ENCODE results near the gene CABP2.

The CABP2 gene

DNA sequence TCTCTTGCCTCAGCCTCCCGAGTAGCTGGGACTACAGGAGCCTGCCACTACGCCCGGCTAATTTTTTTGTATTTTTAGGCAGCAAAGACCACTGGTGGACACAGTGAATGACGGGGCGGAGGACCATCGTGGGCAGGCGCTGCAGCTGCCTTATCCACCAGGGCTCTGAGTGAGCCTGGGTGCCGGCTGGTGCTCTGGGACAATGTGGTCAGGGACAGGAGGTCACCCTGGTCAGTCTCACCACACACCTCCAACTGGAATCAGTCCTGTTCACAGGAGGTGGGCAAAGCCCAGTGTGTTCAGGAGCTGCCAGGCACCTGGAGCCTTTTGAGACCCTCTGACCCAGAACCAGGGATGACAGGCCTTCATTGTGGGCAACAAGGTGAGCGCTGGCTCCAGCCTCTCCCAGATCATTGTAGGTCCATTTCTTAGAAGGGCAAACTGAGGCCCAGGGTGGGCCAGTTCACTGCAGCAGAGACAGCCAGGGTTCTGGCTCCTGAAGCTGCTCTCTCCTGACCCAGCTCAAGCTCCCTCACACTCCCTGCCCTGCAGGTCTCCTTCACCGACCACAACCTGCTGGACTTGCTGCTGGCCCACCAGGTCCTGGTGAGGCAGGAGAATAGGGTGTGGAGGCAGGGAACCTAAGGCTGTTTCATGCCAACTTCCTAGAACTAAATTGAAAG is 15.7 kb upstream of the CABP2 start:
- Histone ChIP-seq H3K4me3 (ENCODE audit: low read depth in 1 of 2, low read length in 2 of 2) (no peak overlapping the region), H3K9me3 (ENCODE audit: control insufficient read depth in 1 of 2, low read length in 2 of 2) (peaks cover 0 to under 1% of the 10 kb centered on the region in 2 donors), H3K36me3 (ENCODE audit: control insufficient read depth in 1 of 2, insufficient read depth in 2 of 2, low read length in 2 of 2) (no peaks in the 10 kb centered on the region), H3K4me1 (ENCODE audit: control insufficient read depth in 1 of 2, insufficient read depth in 2 of 2, low read length in 2 of 2) (no peaks in the 10 kb centered on the region), H3K27ac (ENCODE audit: low read length) (no peak overlapping the region), H3K27me3 (ENCODE audit: low read depth, low read length) (peaks cover 3% of the 10 kb centered on the region)

DNA sequence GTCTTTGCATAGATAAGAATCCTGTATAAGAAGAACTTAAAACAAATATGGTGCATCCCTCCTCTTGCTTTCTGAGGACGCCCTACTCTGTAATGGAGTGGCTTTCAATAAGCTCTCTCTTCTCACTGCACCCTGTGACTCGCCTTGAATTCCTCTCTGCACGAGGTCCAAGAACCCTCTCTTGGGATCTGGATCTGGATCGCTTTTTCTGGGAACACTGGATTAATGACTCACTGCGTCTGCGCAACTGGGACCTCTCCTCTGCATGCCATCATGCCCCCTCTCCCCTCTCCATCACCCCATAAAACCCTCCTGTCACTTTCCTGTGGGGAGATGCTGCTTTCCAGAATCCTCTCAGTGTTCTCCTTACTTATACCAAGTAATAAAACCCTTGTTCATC is 15.1 kb upstream of the CABP2 start:
- H3K27ac ChIP-seq (ENCODE audit: low read length), result no peak overlapping the region
- H3K36me3 ChIP-seq (ENCODE audit: control insufficient read depth in 1 of 2, insufficient read depth in 2 of 2, low read length in 2 of 2), result no peaks in the 10 kb centered on the region
- H3K27me3 ChIP-seq (ENCODE audit: low read depth, low read length), result peaks cover 3% of the 10 kb centered on the region
- H3K4me3 ChIP-seq (ENCODE audit: low read depth in 1 of 2, low read length in 2 of 2), result no peak overlapping the region
- H3K4me1 ChIP-seq (ENCODE audit: control insufficient read depth in 1 of 2, insufficient read depth in 2 of 2, low read length in 2 of 2), result no peaks in the 10 kb centered on the region
- H3K9me3 ChIP-seq (ENCODE audit: control insufficient read depth in 1 of 2, low read length in 2 of 2), result peaks cover 0 to 8% of the 10 kb centered on the region in 2 donors

DNA sequence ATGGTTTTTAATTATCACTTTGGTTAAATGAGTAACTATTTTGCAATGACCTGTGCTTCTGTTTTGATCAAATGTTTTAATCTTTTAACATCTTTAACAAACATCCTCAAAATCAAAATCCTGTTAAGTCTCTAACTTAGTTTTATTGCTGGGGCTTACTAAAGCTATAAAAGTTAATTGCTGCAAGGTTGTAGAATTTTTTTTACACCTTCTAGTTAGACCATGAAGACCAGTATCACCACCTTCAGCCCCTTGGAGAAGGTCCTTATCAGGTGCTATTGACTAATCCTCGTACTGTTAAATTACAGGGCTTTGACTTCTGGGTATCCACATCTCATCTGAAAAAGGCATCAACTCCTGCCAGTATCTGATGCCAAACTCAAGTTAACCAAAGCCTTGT is 12.3 kb upstream of the CABP2 start:
- H3K36me3 ChIP-seq (ENCODE audit: control insufficient read depth in 1 of 2, insufficient read depth in 2 of 2, low read length in 2 of 2), result no peaks in the 10 kb centered on the region
- peaks cover 3% of the 10 kb centered on the region for H3K27me3 ChIP-seq (ENCODE audit: low read depth, low read length)
- H3K9me3 ChIP-seq (ENCODE audit: control insufficient read depth in 1 of 2, low read length in 2 of 2), result peaks cover 0 to 9% of the 10 kb centered on the region in 2 donors
- no peak overlapping the region for H3K4me3 ChIP-seq (ENCODE audit: low read depth in 1 of 2, low read length in 2 of 2)
- H3K27ac ChIP-seq (ENCODE audit: low read length), result no peak overlapping the region
- no peaks in the 10 kb centered on the region for H3K4me1 ChIP-seq (ENCODE audit: control insufficient read depth in 1 of 2, insufficient read depth in 2 of 2, low read length in 2 of 2)

DNA sequence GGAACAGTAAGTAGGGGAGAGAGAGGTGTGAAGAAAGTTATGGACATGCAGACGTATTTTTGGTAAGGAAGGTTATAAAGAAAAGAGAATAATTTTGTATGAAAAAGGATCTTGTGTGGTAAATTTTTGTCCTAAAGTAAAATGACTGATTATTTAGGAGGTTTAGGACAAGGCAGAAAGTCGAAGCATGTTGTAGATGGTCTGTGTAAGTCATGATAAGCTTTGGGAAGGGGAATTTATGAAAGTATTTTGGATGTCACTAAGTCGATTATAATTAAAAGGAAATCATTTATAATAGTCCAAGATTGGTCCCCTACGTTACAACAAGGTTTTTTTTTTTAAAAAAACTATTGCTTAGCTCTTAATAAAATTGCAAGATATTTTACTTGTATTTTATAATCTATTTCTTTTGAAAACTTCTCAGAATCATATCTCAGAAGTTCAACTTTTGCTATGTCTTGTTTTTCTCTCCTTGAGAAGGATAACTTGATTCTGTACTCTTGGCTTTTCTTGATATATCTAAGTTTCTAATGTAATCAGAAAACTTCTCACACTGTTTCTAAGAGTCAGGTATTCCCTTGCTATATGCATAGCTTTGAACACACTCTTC is 10.9 kb upstream of the CABP2 start:
- Histone ChIP-seq H3K36me3 (ENCODE audit: control insufficient read depth in 1 of 2, insufficient read depth in 2 of 2, low read length in 2 of 2) (no peaks in the 10 kb centered on the region), H3K4me3 (ENCODE audit: low read depth in 1 of 2, low read length in 2 of 2) (no peak overlapping the region)

DNA sequence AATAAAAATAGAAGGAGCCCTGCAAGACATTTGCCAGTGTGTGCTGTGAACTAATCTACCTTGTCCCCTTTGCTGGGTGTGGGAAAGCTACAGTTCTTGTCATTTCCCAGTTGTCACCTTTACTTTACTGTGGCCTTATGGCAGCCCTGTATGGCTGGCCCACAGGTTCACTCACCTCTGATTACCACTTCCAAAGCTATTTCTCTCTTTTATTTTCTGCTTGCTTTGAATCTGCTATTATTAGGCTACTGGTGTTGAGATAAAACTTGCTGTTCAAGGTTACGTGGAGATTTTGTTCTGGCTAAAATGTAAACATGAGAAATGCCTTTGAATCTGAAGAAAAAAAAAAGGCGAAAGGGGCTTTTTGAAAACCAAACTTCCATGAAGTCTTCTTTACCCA is 9.6 kb upstream of the CABP2 start:
- Histone ChIP-seq H3K27ac (ENCODE audit: low read length) (no peak overlapping the region), H3K36me3 (ENCODE audit: control insufficient read depth in 1 of 2, insufficient read depth in 2 of 2, low read length in 2 of 2) (no peaks in the 10 kb centered on the region), H3K9me3 (ENCODE audit: control insufficient read depth in 1 of 2, low read length in 2 of 2) (peaks cover 0 to 9% of the 10 kb centered on the region in 2 donors)

More for the DNA sequence above, 10.9 kb upstream of the CABP2 start:
- no peaks in the 10 kb centered on the region for H3K4me1 ChIP-seq (ENCODE audit: control insufficient read depth in 1 of 2, insufficient read depth in 2 of 2, low read length in 2 of 2)
- peaks cover 0 to 9% of the 10 kb centered on the region in 2 donors for H3K9me3 ChIP-seq (ENCODE audit: control insufficient read depth in 1 of 2, low read length in 2 of 2)
- H3K27me3 ChIP-seq (ENCODE audit: low read depth, low read length), result peaks cover 3% of the 10 kb centered on the region
- no peak overlapping the region for H3K27ac ChIP-seq (ENCODE audit: low read length)

DNA sequence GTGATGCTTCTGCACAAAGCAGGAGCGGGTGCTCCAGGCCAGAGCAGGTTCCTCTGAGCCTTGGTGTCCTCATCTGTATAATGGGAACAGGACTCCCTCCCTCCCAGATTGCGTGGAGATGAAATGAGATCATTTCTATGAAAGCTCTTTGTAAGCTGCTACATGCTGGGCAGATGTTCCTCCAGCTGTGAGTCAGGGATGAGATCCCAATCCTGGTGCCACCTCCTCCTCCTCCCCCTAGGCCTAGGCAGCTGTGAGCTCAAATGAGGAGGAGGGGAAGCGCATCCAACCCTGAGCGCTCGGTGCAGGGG is 7.0 kb upstream of the CABP2 start:
- Histone ChIP-seq H3K27ac (ENCODE audit: low read length) (no peak overlapping the region), H3K36me3 (ENCODE audit: control insufficient read depth in 1 of 2, insufficient read depth in 2 of 2, low read length in 2 of 2) (no peaks in the 10 kb centered on the region), H3K9me3 (ENCODE audit: control insufficient read depth in 1 of 2, low read length in 2 of 2) (peaks cover 0 to 9% of the 10 kb centered on the region in 2 donors), H3K4me3 (ENCODE audit: low read depth in 1 of 2, low read length in 2 of 2) (no peak overlapping the region), H3K4me1 (ENCODE audit: control insufficient read depth in 1 of 2, insufficient read depth in 2 of 2, low read length in 2 of 2) (no peaks in the 10 kb centered on the region), H3K27me3 (ENCODE audit: low read depth, low read length) (no peaks in the 10 kb centered on the region)

More for the DNA sequence above, 9.6 kb upstream of the CABP2 start:
- H3K27me3 ChIP-seq (ENCODE audit: low read depth, low read length), result no peaks in the 10 kb centered on the region
- H3K4me1 ChIP-seq (ENCODE audit: control insufficient read depth in 1 of 2, insufficient read depth in 2 of 2, low read length in 2 of 2), result no peaks in the 10 kb centered on the region
- no peak overlapping the region for H3K4me3 ChIP-seq (ENCODE audit: low read depth in 1 of 2, low read length in 2 of 2)

DNA sequence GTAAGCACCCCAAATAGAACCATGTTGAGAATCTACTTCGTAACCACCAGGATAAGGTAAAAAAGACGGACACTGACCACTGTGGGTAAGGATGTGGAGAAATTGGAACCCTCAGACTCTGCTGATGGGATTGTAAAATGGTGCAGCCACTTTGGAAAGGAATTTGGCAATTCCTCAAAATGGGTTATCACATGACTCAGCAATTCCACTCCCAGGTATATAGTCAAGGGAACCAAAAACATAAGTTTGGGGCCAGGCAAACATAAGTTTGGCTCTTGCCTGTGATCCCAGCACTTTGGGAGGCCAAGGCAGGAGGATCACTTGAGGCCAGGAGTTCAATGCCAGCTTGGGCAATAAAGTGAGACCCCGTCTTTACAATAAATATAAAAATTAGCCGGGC is 5.1 kb upstream of the CABP2 start:
- H3K4me3 ChIP-seq (ENCODE audit: low read depth in 1 of 2, low read length in 2 of 2), result no peak overlapping the region
- no peaks in the 10 kb centered on the region for H3K4me1 ChIP-seq (ENCODE audit: control insufficient read depth in 1 of 2, insufficient read depth in 2 of 2, low read length in 2 of 2)
- no peaks in the 10 kb centered on the region for H3K27me3 ChIP-seq (ENCODE audit: low read depth, low read length)
- no peak overlapping the region for H3K27ac ChIP-seq (ENCODE audit: low read length)
- peaks cover 0 to 2% of the 10 kb centered on the region in 2 donors for H3K9me3 ChIP-seq (ENCODE audit: control insufficient read depth in 1 of 2, low read length in 2 of 2)
- H3K36me3 ChIP-seq (ENCODE audit: control insufficient read depth in 1 of 2, insufficient read depth in 2 of 2, low read length in 2 of 2), result no peaks in the 10 kb centered on the region

DNA sequence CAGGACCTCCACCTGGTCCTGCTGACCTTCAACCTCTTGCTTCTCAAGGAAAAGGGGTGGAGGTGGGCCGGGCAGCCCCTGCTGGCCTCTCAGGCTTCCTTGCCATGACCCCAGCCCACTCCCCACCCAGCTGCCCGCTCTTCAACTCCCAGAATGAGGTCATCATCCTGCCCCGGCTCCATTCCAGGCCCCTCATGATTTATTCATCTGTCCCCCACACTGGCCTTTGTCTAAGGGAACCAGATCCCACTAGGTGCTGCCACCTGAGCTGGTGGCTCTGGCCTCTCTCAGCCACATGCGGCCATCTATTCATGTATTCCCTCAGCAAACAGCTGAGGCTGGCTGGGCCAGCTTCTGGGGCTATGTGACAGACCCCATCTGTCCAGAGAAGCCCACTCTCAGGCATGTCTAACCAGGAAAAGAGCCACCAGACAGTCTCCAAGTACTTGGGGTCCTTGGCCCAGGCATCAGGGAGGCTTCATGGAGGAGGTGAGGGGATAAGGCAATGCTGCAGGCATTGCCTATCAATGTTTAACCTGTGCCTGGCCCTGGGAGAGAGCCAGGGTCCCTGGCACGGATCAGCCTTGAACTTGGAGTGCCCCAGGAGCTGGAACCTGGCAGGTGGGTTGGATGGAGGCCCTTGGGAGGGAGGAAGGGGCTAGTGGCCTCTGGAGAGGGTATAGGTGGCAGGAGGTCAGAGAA is 2.2 kb upstream of the CABP2 start:
- H3K4me3 ChIP-seq (ENCODE audit: low read depth in 1 of 2, low read length in 2 of 2), result no peak overlapping the region
- no peak overlapping the region for H3K27ac ChIP-seq (ENCODE audit: low read length)
- no peaks in the 10 kb centered on the region for H3K9me3 ChIP-seq (ENCODE audit: control insufficient read depth in 1 of 2, low read length in 2 of 2)
- H3K27me3 ChIP-seq (ENCODE audit: low read depth, low read length), result no peaks in the 10 kb centered on the region
- H3K36me3 ChIP-seq (ENCODE audit: control insufficient read depth in 1 of 2, insufficient read depth in 2 of 2, low read length in 2 of 2), result no peaks in the 10 kb centered on the region
- no peaks in the 10 kb centered on the region for H3K4me1 ChIP-seq (ENCODE audit: control insufficient read depth in 1 of 2, insufficient read depth in 2 of 2, low read length in 2 of 2)

DNA sequence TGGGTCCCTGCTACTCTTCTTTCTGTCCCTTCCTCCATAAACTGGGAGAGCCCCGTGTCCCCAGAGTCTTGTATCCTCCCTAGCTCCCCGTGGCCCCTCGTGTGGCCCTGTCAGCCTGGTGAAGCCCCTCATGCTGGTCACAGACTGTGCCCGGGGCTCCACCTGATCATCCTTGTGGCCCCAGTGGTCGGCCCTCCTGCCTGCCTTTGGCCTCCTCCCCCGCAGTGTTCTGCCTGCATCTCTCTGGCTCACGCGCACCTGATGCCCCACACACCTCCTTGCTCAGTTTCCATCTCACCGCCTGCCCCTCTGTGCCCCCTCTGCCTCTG is 1.2 kb upstream of the CABP2 start:
- Histone ChIP-seq H3K36me3 (ENCODE audit: control insufficient read depth in 1 of 2, insufficient read depth in 2 of 2, low read length in 2 of 2) (no peaks in the 10 kb centered on the region), H3K27me3 (ENCODE audit: low read depth, low read length) (no peaks in the 10 kb centered on the region), H3K9me3 (ENCODE audit: control insufficient read depth in 1 of 2, low read length in 2 of 2) (no peaks in the 10 kb centered on the region), H3K27ac (ENCODE audit: low read length) (no peak overlapping the region), H3K4me3 (ENCODE audit: low read depth in 1 of 2, low read length in 2 of 2) (no peak overlapping the region), H3K4me1 (ENCODE audit: control insufficient read depth in 1 of 2, insufficient read depth in 2 of 2, low read length in 2 of 2) (no peaks in the 10 kb centered on the region)

DNA sequence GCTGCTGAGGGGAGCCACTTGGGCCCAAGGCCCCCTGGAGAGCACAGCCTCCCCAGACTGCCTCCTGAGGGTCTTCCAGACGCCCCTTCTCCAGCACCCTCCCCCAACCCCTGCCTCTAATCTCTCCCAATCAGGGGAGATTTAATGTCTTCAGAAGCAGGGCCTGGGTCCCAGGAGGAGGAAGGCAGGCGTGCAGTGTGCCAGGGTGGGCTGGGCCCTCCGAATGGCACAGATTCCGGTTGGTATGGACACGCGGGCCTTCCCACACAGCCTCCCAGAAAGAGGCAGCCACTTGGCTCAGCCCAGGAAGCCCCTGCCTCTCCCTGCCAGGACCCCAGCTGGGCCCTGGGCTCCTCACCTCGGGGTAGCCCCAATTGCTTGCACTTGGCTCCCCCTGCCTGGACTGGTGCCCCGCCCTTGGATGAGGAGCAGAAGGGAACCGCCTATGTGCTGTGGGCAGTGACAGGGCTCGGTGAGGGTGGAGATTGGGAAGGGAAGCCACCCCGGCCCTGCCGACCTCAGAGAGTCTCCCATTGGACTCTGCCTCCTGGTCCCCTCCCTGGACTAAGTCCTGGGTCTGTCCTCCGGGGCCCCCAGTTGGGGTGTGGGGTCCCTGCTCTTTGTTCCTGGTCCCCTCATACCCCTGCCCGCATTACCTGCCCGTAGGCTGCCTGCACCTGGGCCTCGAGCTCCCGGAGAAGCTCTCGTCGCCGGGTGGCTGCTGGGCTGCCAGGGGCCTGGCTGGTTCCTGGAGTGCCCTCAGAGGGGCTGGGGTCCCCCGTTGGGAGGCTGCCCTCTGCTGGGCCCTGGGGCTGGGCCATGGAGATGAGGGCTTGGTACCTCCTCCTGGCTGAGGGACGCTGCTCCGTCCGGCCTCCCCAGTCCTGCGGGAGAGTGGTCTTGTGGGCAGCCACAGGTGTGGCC is 572 bp upstream of the CABP2 start:
- Histone ChIP-seq H3K4me1 (ENCODE audit: control insufficient read depth in 1 of 2, insufficient read depth in 2 of 2, low read length in 2 of 2) (no peaks in the 10 kb centered on the region), H3K27ac (ENCODE audit: low read length) (no peak overlapping the region), H3K4me3 (ENCODE audit: low read depth in 1 of 2, low read length in 2 of 2) (no peak overlapping the region), H3K9me3 (ENCODE audit: control insufficient read depth in 1 of 2, low read length in 2 of 2) (no peaks in the 10 kb centered on the region), H3K36me3 (ENCODE audit: control insufficient read depth in 1 of 2, insufficient read depth in 2 of 2, low read length in 2 of 2) (no peaks in the 10 kb centered on the region), H3K27me3 (ENCODE audit: low read depth, low read length) (no peaks in the 10 kb centered on the region)

DNA sequence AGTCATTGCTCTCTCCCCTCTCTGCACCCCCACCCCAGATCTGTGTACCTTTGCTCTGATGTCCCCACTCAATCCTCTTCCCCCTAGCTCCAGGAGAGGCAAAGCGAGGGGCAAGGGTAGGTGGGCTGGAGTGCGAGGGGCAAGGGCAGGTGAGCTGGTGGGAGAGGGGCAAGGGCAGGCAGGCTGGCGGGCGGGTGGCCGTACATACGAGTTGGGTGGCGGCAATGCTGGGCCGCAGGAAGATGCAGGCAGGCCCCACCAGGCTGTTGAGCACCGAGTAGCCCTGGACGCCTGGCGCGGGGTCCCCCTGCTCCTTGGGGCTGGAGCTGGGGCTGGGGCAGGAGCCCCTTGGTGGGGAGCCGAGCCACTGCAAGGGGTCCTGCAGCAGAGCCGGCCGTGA is 908 bp downstream of the CABP2 start:
- no peak overlapping the region for H3K4me3 ChIP-seq (ENCODE audit: low read depth in 1 of 2, low read length in 2 of 2)
- H3K4me1 ChIP-seq (ENCODE audit: control insufficient read depth in 1 of 2, insufficient read depth in 2 of 2, low read length in 2 of 2), result no peaks in the 10 kb centered on the region
- no peaks in the 10 kb centered on the region for H3K27me3 ChIP-seq (ENCODE audit: low read depth, low read length)
- no peaks in the 10 kb centered on the region for H3K9me3 ChIP-seq (ENCODE audit: control insufficient read depth in 1 of 2, low read length in 2 of 2)
- H3K36me3 ChIP-seq (ENCODE audit: control insufficient read depth in 1 of 2, insufficient read depth in 2 of 2, low read length in 2 of 2), result no peaks in the 10 kb centered on the region
- no peak overlapping the region for H3K27ac ChIP-seq (ENCODE audit: low read length)

Measured in muscle layer of duodenum (tissue), 2 donors.